ENCODE measurements around the gene SUGCT.

The SUGCT gene

GRCh38 chr7:40356312-40356711 lies 221.5 kb downstream of the SUGCT start:
- TF ChIP-seq CTCF (IDR thresholded peaks at IDR 0.05; ENCODE audit: low read depth, low read length, missing control alignments), result no peak
- no peak for DNase-seq

GRCh38 chr7:40356871-40357709 lies 222.3 kb downstream of the SUGCT start:
- no peak overlapping the region for H3K27ac ChIP-seq
- in situ Hi-C loops (cut with HindIII; ENCODE audit: low pct_ligation_motif_present, low sequenced_read_pairs), result no loop called here

More at GRCh38 chr7:40356312-40356711, 221.5 kb downstream of the SUGCT start:
- Histone ChIP-seq H3K4me3 (ENCODE audit: low read depth, low read length) (no peak overlapping the region), H3K27ac (no peak overlapping the region), H3K27me3 (replicated peaks) (no peaks in the 10 kb centered on the region), H3K36me3 (replicated peaks) (no peaks in the 10 kb centered on the region)
- in situ Hi-C loops (cut with HindIII; ENCODE audit: low pct_ligation_motif_present, low sequenced_read_pairs), result no loop called here

GRCh38 chr7:40369641-40370277 lies 235.0 kb downstream of the SUGCT start:
- Histone ChIP-seq H3K27me3 (replicated peaks) (no peaks in the 10 kb centered on the region), H3K4me3 (ENCODE audit: low read depth, low read length) (no peak overlapping the region), H3K36me3 (replicated peaks) (no peaks in the 10 kb centered on the region), H3K27ac (no peak overlapping the region)
- in situ Hi-C loops (cut with HindIII; ENCODE audit: low pct_ligation_motif_present, low sequenced_read_pairs), result no loop called here
- no peak for TF ChIP-seq CTCF (IDR thresholded peaks at IDR 0.05; ENCODE audit: low read depth, low read length, missing control alignments)
- DNase-seq, result no peak

More at GRCh38 chr7:40356871-40357709, 222.3 kb downstream of the SUGCT start:
- no peaks in the 10 kb centered on the region for H3K36me3 ChIP-seq (replicated peaks)
- H3K27me3 ChIP-seq (replicated peaks), result no peaks in the 10 kb centered on the region
- TF ChIP-seq CTCF (IDR thresholded peaks at IDR 0.05; ENCODE audit: low read depth, low read length, missing control alignments), result no peak
- H3K4me3 ChIP-seq (ENCODE audit: low read depth, low read length), result no peak overlapping the region
- no peak for DNase-seq

GRCh38 chr7:40371806-40372440 lies 237.1 kb downstream of the SUGCT start:
- in situ Hi-C loops (cut with HindIII; ENCODE audit: low pct_ligation_motif_present, low sequenced_read_pairs), result no loop called here
- Histone ChIP-seq H3K36me3 (replicated peaks) (no peaks in the 10 kb centered on the region), H3K4me3 (ENCODE audit: low read depth, low read length) (no peak overlapping the region), H3K27ac (no peak overlapping the region), H3K27me3 (replicated peaks) (no peaks in the 10 kb centered on the region)
- no peak for DNase-seq
- TF ChIP-seq CTCF (IDR thresholded peaks at IDR 0.05; ENCODE audit: low read depth, low read length, missing control alignments), result no peak

GRCh38 chr7:40374575-40374974 lies 239.8 kb downstream of the SUGCT start:
- no peaks in the 10 kb centered on the region for H3K36me3 ChIP-seq (replicated peaks)
- H3K4me3 ChIP-seq (ENCODE audit: low read depth, low read length), result no peak overlapping the region
- no peak for TF ChIP-seq CTCF (IDR thresholded peaks at IDR 0.05; ENCODE audit: low read depth, low read length, missing control alignments)
- no peaks in the 10 kb centered on the region for H3K27me3 ChIP-seq (replicated peaks)
- in situ Hi-C loops (cut with HindIII; ENCODE audit: low pct_ligation_motif_present, low sequenced_read_pairs), result no loop called here
- no peak overlapping the region for H3K27ac ChIP-seq
- DNase-seq, result no peak
